SU-DHL-6 (cell line): ENCODE measurements around the gene TIMM10.

Source experiments
- CTCF ChIP-seq: fragments of 200-600 bp; sonication (generic); IDR thresholded peaks from one replicate; pipeline ENCODE4 v1.5.1; 2017; ENCODE audit warnings: antibody characterized with exemption, mild to moderate bottlenecking, low read length, moderate library complexity; ENCODE audit not compliant: insufficient read depth, poor library complexity, severe bottlenecking
- EZH2phosphoT487 ChIP-seq: fragments of 200-600 bp; sonication (generic), shearing (Covaris generic); conservative IDR thresholded peaks from 2 replicates; pipeline ENCODE4 v1.6.1; 2018; ENCODE audit warnings: mild to moderate bottlenecking, antibody characterized with exemption, low read length, moderate library complexity, mixed read lengths

- TF ChIP-seq CTCF (no peak), EZH2phosphoT487 (no peak)
Observed at GRCh38 chr11:57504511-57504910, 26.0 kb downstream of the TIMM10 start.
